GM18505 (cell line): ENCODE results near the gene MYB.

ENCODE experiments used
- ATAC-seq: cut with Tn5 transposase; IDR thresholded peaks from one replicate; pipeline ENCODE4 v1.9.1; 2021; ENCODE audit not compliant: unreplicated experiment
- POLR2A ChIP-seq: IDR thresholded peaks from 4 replicates; pipeline ENCODE4 v1.6.1; 2011; ENCODE audit warnings: borderline replicate concordance; ENCODE audit not compliant: insufficient read depth, insufficient read length; ENCODE audit errors: extremely low read depth

The MYB gene

DNA sequence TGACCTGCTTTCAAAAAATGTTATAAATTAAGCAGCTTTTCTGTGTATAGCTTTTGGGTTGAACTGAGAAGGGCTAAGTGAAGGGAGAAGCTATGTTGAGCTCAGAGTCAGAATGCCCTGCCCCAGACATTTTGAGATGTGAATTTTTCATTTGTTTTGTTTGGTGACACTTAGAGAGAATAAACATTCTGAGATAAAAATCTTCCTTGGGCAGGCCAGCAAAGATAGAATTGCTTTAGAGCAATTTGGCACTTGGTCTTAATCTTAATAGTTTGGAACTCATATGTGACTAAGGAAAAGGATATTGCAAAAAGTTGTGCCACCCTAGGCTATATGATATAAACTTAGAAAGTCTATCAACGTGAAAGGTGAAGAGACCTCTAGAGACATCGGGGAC, 30.2 kb downstream of the MYB start:
- no peak for ATAC-seq
- TF ChIP-seq POLR2A: no peak

DNA sequence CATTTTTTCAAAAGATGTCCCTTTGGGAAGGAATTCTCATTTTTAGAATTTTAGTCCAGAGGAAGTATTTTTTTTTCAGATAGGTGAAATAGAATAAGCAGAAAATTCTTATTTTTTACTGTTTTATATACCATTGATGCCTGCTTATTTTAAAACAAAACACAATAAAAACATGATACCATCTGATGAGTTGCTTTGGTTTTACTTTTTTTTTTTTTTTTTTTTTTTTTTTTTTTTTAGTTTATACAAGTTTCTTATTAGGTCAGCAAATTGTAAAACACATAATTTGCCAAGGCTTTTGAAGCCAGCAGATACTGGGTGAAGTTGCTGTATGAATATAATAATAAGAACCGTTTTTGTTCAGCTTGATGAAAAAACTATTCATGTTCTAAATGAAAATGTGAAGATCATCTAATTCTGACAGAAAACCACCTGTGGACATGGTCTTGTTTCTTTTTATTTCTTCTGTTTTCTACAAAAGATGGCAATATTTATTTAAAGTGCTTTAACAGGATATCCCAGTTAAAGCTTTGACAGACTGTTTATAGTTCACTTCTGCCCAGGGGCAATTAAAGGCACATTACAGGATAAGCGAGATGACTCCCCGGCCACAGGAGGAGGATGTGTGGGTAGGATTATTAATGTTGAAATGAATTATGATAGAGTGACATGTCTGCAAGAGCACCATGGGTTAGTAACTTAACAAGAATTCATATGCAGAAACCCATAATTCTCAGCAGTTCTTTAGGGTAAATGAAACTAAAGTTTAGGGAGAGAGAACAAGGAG, 31.1 kb downstream of the MYB start:
- TF ChIP-seq POLR2A: no peak
- no peak for ATAC-seq

DNA sequence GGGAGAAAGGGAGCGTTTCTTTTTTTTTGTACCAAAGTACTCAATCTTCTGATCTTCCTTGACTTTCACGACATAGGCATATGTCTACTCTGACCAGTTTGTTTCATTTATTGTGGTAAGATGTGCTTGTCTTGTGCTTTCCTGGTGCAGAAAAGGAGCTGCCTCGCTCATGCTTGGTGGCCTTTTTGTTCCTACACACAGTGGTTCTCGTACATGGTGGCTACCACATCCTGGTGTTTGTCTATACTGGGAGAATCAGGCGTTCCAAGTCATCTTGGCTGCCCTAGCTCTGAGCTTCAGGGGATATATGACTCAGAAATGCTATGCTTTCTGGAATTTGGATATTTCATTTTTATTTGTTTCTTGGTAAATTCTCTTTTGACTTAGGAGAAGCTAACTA, 31.8 kb downstream of the MYB start:
- ATAC-seq: no peak
- no peak for TF ChIP-seq POLR2A

DNA sequence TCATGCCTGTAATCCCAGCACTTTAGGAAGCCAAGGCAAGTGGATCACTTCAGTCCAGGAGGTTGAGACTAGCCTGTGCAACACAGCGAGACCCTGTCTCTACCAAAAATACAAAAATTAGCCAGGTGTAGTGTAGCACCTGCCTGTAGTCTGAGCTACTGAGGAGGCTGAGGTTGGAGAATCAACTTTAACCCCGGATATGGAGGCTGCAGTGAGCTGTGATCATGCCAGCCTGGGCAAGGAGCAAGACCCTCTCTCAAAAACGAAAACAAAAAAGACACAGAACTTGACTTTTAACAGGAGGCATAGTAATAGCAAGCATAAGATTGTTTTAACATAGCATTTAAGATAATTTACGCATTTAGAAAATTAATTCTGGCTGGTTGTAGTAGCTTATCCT, 32.5 kb downstream of the MYB start:
- no peak for ATAC-seq
- TF ChIP-seq POLR2A: no peak

DNA sequence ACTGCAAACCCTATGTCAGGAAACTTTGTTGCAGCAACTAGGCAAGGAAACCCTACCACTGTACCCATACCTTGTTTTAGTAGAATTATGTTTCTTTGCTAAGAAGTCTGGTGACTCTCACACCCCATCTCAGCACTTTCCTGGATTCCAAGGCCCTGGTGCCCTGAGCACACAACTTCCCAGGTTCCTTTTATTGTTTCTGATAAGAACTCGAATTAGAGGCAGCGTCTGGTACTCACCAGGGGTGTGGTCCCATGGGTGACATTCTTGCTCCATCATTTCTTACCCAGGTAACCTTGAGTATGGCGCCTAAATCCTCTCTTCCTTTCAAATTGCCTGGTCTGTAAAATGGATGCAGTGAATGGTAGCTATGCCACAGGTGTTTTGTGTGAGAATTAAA, 34.1 kb downstream of the MYB start:
- TF ChIP-seq POLR2A: no peak
- no peak for ATAC-seq

DNA sequence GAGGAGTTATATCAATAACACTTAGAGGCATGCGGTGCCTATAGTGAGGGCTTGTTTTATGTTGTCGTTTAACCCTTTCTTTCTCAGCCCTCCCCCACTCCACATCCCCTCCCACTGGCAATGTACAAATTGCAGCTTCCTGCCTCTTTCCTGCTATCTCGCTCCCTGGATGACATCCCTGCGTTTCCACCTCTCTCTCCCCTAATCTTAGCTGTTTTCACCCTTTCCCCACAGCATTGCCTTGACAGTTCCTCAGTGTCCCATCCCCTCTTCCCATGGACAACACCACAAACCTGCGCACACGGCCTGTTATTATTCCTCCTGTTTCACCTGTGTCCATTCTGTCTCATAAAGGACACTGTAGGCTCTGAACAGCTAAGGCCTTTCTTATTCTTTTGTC, 34.5 kb downstream of the MYB start:
- TF ChIP-seq POLR2A: no peak
- no peak for ATAC-seq

DNA sequence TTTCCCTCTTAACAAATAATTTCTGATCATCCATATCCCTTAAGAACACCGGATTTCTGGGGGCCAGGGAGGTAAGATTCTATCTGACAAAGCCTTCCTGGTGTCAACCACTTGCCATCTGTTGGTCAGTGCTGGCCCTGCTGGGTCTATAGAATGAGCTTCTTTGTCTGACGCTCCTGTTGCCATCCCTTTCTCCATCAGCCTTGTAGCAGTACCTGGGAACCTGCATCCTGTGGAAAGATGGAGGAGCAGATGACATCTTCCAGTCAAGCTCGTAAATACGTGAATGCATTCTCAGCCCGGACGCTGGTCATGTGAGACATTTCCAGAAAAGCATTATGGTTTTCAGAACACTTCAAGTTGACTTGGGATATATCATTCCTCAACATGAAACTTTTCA, 36.6 kb downstream of the MYB start:
- no peak for ATAC-seq
- no peak for TF ChIP-seq POLR2A

DNA sequence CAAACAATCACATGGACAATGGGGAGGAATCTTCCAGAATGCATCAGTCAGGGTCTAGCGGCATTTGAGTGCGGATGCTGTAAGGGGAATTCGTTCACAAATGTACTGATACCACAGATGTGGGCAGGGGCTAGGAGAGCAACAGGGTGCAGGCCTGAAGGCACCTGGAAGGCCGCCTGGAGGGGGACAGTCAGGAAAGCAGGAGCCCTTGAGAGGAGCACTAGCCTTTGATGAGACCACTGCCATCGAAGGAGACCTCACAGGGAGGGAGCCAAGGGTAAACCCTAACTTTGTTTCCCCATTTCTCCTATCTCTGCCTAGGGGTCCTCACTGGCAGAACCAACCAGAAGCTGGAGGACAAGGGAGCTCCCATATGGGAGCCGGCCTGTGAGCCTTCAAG, 38.2 kb downstream of the MYB start:
- TF ChIP-seq POLR2A: no peak

DNA sequence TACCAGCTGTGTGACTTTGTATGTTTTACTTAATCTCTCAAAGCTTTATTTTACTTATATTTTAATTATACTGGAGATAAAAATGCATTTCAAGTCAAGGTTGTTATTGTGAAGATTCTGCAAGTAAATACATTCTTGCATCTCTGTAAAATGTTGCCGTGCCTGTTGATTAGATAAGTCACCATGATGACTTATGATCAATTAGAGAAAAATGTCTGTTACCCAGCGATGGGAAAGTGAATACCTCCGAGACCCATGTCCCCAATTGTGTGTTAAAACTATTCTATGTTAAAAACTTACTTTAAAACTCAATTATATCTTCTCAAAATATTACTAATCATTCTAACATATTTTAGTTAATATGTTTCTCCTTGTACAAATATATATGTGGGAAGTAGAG, 39.9 kb downstream of the MYB start:
- ATAC-seq: no peak
- TF ChIP-seq POLR2A: no peak

More for the DNA sequence above, 38.2 kb downstream of the MYB start:
- ATAC-seq: no peak

DNA sequence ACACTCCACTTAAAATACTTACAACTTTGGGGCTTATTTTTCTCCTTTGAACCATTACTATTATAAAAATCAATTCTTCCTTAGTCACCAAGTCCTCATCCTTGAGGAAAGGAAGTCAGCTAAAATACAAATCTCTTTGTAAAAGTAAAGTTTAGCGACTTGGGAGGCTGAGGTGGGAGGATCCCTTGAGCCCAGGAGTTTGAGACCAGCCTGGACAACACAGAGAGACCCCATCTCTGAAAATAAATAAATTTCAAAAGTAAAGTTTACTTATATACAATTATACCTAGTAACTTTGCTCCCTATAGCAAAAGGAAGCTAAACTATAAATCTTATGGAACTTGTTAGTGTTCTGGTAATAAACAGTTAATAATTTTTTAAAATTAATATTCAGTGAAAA, 40.4 kb downstream of the MYB start:
- ATAC-seq: no peak
- TF ChIP-seq POLR2A: no peak

DNA sequence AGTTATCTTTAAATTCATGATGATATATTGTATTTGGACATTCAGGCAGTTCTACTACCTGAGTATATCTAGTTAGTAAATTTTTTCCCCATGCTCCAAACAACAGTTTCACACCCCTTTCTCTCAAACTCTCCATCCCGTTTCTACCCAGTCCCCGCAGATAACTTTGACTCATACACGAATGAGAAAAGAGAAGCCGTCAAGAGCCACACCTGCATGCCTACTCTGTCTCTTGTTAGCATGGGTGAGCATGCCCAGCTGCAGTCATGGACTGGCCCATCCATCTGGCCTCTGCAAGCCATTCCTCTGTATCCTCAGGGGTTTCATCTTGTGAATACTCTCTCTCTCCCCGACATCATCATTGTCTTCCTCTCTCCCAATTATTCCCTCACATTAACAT, 41.5 kb downstream of the MYB start:
- ATAC-seq: no peak
- no peak for TF ChIP-seq POLR2A

DNA sequence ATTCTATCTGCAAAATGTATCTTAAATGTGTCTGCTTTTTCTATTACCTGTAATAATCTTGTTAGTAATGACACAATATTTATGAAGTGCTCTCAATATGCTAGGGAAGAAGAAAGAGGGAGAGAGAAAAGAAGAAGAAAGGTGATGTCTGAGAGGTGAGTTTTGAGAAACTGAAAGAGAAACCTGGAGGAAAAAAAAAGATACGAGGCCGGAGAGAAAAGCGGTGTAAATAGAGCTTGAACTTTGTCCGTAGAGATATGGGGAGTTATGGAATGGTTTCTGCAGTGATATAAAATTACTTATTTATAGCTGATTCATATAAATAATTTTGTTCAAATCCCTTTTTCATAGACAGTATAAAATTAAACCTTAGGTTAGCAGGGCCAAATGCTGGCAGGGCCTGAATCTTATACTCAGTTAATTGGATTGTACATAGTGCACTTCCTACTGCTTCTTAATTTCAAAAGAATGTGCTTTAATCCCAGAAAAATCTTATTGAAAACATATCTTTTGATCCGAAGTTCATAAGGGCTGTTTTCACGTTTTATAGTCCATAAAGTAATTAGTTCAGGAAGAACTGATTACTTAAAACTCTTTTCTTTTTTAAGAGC, 43.0 kb downstream of the MYB start:
- ATAC-seq: no peak
- TF ChIP-seq POLR2A: no peak

DNA sequence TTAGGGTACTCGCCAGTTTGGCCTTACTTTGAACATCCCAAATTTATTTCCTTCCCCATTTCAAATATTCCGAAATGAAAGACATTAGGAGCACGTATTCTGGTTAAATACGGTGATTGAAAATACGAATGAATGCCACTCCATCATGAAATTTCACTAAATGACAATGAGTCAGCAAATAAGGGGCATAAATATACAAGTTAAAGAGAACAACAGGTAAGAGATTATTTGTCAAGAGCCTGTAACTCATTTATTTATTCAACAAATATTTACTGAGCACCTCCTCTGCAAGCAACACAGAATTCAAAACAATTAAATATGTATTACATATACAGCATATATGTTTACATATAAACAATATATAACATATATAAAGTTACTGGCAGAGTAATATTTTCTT, 44.8 kb downstream of the MYB start:
- no peak for TF ChIP-seq POLR2A
- no peak for ATAC-seq

DNA sequence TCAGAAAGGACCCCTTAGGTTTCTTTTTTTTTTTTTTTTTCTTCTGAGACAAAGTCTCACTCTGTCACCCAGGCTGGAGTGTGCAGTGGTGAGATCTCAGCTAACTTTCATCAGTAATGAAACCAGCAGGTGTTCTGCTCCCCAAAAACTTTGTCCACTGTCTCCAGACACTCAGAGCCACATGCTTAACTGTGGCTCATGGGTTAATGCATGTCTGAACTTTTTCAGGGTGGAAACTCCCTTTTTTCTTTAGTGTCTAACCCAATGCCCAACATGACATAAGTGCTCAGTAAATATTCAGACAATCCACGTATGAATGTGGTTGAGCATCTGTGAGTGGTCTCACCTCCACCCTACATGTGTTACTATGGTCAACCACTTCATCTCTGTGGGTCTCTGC, 45.4 kb downstream of the MYB start:
- ATAC-seq: peak; percentile 70
- no peak for TF ChIP-seq POLR2A
